Lower lobe of right lung (tissue), 2 donors: ENCODE data around the gene PRKCZ. TPM values are rescaled to one million over a fixed set of nuclear protein-coding genes. Genes with fewer than 3 reads are reported as not detected.

Experiments used
- ATAC-seq, 2 donors: fragments of 200-7000 bp; cut with Tn5 transposase; one replicate each; pipeline ENCODE4 v1.9.1; 2020 to 2022; ENCODE audit warnings: mild to moderate bottlenecking in 2 of 2, moderate library complexity in 2 of 2
- DNase-seq: peaks from one replicate; pipeline ENCODE4 v3.0.0-alpha.2; 2020
- H3K27ac ChIP-seq: fragments of 200-600 bp; one replicate; pipeline ENCODE4 v1.8.0; 2022
- H3K27me3 ChIP-seq: fragments of 200-600 bp; one replicate; pipeline ENCODE4 v1.8.0; 2022; ENCODE audit warnings: low read depth
- H3K36me3 ChIP-seq: fragments of 200-600 bp; one replicate; pipeline ENCODE4 v1.8.0; 2022; ENCODE audit warnings: mild to moderate bottlenecking
- H3K4me1 ChIP-seq: fragments of 200-600 bp; one replicate; pipeline ENCODE4 v1.8.0; 2022
- H3K4me3 ChIP-seq: fragments of 200-600 bp; one replicate; pipeline ENCODE4 v1.8.0; 2022; ENCODE audit warnings: mild to moderate bottlenecking
- H3K9me3 ChIP-seq: fragments of 200-600 bp; one replicate; pipeline ENCODE4 v1.8.0; 2022
- intact Hi-C: fragments of 100-400 bp; cut with DNase I; formaldehyde crosslinking; loops from one replicate; pipeline ENCODE4 v1.11.0; 2022
- total RNA-seq: library from RNA; stranded (reverse); fragmentation: NEBNext Ultra II Directional; extraction: Animal tissue kit (Norgen Biotek cat#: 25700); gene quantifications from one replicate; pipeline ENCODE4 v1.2.1, GENCODE V29; 2021
- TF ChIP-seq, protein P1 (sequence below): fragments of 200-600 bp; IDR thresholded peaks from one replicate; pipeline ENCODE4 v1.8.0; 2022; ENCODE audit warnings: antibody characterized with exemption, mild to moderate bottlenecking
- donor health status: DM: no; HTN: yes; CAD: no; lungs with severe emphysema.

PRKCZ gene
- total RNA-seq, 1 donor from 2014 or later: 97.6 TPM

DNA sequence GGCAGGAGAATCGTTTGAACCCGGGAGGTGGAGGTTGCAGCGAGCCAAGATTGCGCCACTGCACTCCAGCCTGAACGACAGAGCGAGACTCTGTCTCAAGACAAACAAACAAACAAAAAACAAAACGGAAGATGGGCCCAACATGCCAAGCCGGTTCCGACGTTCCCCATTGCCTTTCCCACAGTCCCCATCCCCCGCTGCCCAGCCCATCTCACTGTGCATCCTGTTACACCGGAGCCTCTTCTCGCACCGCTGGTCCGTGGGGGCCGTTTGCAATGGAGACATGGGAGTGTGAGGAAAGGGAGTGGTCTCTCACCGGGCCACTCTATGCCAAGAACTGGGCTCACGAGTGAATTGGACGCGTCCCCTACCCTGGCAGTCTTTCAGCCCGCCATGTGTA lies 45.4 kb upstream of the PRKCZ start:
- peaks cover 39% of the 10 kb centered on the region for H3K27me3 ChIP-seq
- no peak for ATAC-seq
- intact Hi-C loops: no loop called here
- no peak overlapping the region for H3K4me3 ChIP-seq
- no peaks in the 10 kb centered on the region for H3K9me3 ChIP-seq
- H3K27ac ChIP-seq: no peak overlapping the region
- H3K4me1 ChIP-seq: peaks cover 10% of the 10 kb centered on the region
- DNase-seq: no peak
- TF ChIP-seq, protein P1, sequence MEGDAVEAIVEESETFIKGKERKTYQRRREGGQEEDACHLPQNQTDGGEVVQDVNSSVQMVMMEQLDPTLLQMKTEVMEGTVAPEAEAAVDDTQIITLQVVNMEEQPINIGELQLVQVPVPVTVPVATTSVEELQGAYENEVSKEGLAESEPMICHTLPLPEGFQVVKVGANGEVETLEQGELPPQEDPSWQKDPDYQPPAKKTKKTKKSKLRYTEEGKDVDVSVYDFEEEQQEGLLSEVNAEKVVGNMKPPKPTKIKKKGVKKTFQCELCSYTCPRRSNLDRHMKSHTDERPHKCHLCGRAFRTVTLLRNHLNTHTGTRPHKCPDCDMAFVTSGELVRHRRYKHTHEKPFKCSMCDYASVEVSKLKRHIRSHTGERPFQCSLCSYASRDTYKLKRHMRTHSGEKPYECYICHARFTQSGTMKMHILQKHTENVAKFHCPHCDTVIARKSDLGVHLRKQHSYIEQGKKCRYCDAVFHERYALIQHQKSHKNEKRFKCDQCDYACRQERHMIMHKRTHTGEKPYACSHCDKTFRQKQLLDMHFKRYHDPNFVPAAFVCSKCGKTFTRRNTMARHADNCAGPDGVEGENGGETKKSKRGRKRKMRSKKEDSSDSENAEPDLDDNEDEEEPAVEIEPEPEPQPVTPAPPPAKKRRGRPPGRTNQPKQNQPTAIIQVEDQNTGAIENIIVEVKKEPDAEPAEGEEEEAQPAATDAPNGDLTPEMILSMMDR: no peak
- no peaks in the 10 kb centered on the region for H3K36me3 ChIP-seq

DNA sequence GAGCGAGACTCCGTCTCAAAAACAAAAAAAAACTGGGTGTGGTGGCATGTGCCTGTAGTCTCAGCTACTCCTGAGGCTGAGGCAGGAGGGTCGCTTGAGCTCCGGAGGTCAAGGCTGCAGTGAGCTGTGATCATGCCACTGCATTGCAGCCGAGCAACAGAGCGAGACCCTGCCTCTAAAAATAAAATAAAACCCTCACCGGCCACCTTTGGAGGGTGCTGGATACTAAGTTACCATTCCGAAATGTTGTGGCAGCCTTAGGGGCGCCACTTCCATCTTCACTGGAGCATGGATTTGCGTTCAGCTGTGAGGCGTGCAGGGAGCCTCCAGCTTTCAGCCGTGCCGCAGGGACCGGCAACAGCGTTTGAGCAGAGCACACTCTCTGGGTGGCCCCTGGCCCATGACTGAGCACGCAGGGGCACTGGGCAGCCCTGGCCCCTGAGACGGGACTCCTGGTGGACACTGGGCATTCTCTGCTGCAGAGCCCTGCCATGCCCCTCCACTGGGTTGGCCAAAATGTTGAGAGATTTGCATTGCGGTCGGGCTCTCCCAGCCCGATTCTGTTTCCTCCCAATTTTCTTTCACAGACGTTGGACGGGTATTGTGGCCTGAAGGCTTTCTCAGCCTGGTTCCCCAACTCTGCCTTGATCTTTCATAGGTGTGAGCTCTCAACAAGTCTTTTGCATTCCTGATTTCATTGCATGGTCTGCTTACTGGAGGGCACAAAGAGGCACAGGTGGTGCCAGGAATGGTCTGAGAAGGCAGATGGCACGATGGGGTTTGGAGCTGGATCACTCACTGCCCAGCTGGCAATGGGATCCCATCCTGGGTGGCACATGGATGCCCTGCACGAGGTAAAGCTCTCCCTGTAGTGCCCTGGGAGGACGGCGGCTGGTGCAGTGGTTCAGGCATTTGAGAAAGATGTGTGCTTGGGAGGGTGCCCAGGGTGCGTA lies 40.8 kb upstream of the PRKCZ start:
- no peaks in the 10 kb centered on the region for H3K4me1 ChIP-seq
- no peaks in the 10 kb centered on the region for H3K36me3 ChIP-seq
- TF ChIP-seq, protein P1: no peak
- H3K27me3 ChIP-seq: peaks cover 18% of the 10 kb centered on the region
- no peak overlapping the region for H3K4me3 ChIP-seq
- intact Hi-C loops: no loop called here
- no peaks in the 10 kb centered on the region for H3K9me3 ChIP-seq
- DNase-seq (no peak), ATAC-seq (no peak)
- H3K27ac ChIP-seq: no peak overlapping the region

DNA sequence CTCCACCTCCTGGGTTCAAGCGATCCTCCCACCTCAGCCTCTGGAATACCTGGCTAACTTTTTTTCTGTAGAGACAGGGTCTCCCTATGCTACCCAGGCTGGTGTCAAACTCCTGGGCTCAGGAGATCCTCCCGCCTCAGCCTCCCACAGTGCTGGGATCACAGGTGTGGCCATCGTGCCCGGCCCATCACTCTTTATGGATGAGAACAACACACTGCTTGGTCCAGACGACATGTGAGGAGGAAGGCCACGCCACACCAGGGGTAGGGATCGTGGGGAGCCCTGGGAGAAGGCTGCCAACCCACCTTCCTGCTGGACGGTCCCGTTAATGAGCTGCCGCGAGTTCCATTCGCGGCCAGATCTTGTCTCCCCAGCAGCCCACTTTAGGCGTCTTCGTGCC lies 36.0 kb upstream of the PRKCZ start:
- Histone ChIP-seq H3K36me3 (no peaks in the 10 kb centered on the region), H3K4me1 (no peaks in the 10 kb centered on the region), H3K27me3 (peaks cover 26% of the 10 kb centered on the region), H3K9me3 (no peaks in the 10 kb centered on the region), H3K4me3 (no peak overlapping the region), H3K27ac (no peak overlapping the region)
- ATAC-seq: no peak
- no peak for DNase-seq
- TF ChIP-seq, protein P1: no peak
- intact Hi-C loops: no loop called here

DNA sequence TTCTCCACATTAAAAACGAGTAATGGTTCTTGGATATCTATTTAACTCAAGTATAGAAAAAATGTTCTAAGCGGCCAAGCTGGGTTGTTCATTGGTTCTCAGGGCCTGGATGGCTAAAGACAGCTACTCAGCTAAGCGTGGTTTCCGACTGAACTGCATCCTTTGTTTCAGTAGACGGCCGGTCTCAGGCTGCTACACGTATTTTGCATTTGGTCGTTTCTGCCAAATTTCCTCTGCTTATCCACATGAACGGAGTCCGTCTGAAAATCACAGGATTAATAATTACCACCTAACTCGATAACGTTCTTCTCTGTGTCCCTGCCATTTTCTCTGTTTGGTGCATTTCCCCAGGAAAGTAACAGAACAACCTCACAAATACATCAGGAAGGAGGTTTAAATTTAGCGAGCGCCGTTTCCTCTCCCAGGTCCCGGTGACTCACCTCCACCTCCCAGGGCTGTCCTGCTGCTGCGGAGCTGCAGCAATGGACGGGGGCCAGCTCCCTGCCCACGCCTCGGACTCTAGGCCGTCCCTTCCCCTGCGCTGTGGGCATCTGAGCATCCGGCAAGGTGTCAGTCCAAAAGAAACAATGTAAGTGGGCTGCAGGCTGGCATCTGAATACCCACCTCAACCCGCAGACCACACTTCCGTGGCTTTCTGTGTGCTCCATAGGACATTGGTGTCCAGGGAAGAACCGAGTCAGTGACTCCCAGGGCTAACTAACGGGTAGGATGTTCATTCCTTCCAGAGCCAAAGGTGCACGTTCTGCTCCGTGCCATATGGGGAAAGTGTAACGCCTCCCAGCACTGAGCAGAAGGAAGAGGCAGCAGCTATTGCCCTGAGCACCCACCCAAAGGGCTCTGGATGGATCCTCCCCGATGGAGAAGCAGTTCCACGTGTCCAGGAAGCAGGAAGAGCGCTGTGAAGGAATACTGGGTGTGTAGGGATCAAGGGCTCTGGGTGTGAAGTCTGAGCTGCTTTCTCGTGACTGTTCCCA lies 35.2 kb upstream of the PRKCZ start:
- Histone ChIP-seq H3K9me3 (no peaks in the 10 kb centered on the region), H3K27me3 (peaks cover 34% of the 10 kb centered on the region), H3K4me1 (peaks cover 6% of the 10 kb centered on the region), H3K4me3 (no peak overlapping the region), H3K36me3 (no peaks in the 10 kb centered on the region), H3K27ac (no peak overlapping the region)
- DNase-seq (no peak), ATAC-seq (no peak)
- TF ChIP-seq, protein P1: no peak
- intact Hi-C loops: no loop called here

DNA sequence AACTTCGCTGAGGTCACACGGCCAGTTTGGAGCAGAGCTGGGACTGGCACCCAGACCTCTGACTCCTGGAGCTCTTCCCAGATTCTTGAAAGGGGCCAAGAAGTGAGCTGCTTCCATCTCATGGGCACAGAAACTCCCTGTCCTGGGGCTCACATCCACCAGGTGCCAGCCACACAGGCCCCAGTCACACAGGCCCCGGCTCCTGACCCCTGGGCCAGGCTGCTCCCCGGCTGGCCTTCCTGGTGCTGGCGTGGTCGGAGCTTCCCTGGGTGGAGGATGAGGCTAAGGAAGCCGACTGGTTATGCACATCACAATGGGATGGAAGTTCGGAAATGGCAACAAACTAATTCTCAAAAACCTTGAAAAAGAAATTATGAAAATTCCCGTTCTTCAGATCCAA lies 34.1 kb upstream of the PRKCZ start:
- no peak for DNase-seq

More for the DNA sequence above, 34.1 kb upstream of the PRKCZ start:
- Histone ChIP-seq H3K27me3 (peaks cover 44% of the 10 kb centered on the region), H3K36me3 (no peaks in the 10 kb centered on the region), H3K27ac (no peak overlapping the region), H3K4me3 (no peak overlapping the region), H3K9me3 (no peaks in the 10 kb centered on the region), H3K4me1 (peaks cover 6% of the 10 kb centered on the region)
- TF ChIP-seq, protein P1: no peak
- ATAC-seq: no peak
- intact Hi-C loops: no loop called here
